ENCODE data around the gene BRIP1. TPM values are rescaled to one million over a fixed set of nuclear protein-coding genes. Genes with fewer than 3 reads are reported as not detected.

BRIP1 gene
- total RNA-seq, 4 donors from 2014 or later: 0.13 to 0.42 (median 0.31) TPM

- 97% methylated on average over 1 of the region's 1 CpG for WGBS
- H3K27ac ChIP-seq (replicated peaks in 1 of 4): no peak overlapping the region
- intact Hi-C loops (cut with DNase I): no loop called here
- H3K9me3 ChIP-seq: no peaks in the 10 kb centered on the region
- no peaks in the 10 kb centered on the region for H3K4me1 ChIP-seq
- TF ChIP-seq POLR2AphosphoS5 (IDR thresholded peaks at IDR 0.05) (no peak), EP300 (IDR thresholded peaks at IDR 0.05) (no peak), POLR2A (IDR thresholded peaks at IDR 0.05; ENCODE audit: low read depth) (no peak), CTCF (IDR thresholded peaks at IDR 0.05) (no peak)
- H3K36me3 ChIP-seq: no peaks in the 10 kb centered on the region
- H3K27me3 ChIP-seq: no peaks in the 10 kb centered on the region
- H3K4me3 ChIP-seq: no peak overlapping the region
- DNase-seq (ENCODE audit: extremely low spot score): no peak
These were observed 7.3 kb downstream of the BRIP1 start for GRCh38 chr17:61856035-61856434.

GRCh38 chr17:61852857-61853256 is 10.5 kb downstream of the BRIP1 start:
- Histone ChIP-seq H3K4me3 (no peak overlapping the region), H3K27me3 (no peaks in the 10 kb centered on the region), H3K9me3 (no peaks in the 10 kb centered on the region), H3K27ac (replicated peaks in 1 of 4) (no peak overlapping the region), H3K4me1 (no peaks in the 10 kb centered on the region), H3K36me3 (no peaks in the 10 kb centered on the region)
- WGBS: 98% methylated on average over 2 of the region's 2 CpGs
- no peak for DNase-seq (ENCODE audit: extremely low spot score)
- intact Hi-C loops (cut with DNase I): no loop called here
- TF ChIP-seq CTCF (IDR thresholded peaks at IDR 0.05) (no peak), POLR2AphosphoS5 (IDR thresholded peaks at IDR 0.05) (no peak), EP300 (IDR thresholded peaks at IDR 0.05) (no peak), POLR2A (IDR thresholded peaks at IDR 0.05; ENCODE audit: low read depth) (no peak)

- H3K4me3 ChIP-seq: no peak overlapping the region
- no peaks in the 10 kb centered on the region for H3K27me3 ChIP-seq
- no peak for DNase-seq (ENCODE audit: extremely low spot score)
- H3K9me3 ChIP-seq: no peaks in the 10 kb centered on the region
- intact Hi-C loops (cut with DNase I): no loop called here
- H3K27ac ChIP-seq (replicated peaks in 1 of 4): no peak overlapping the region
- H3K36me3 ChIP-seq: no peaks in the 10 kb centered on the region
- no peak for TF ChIP-seq EP300 (IDR thresholded peaks at IDR 0.05)
- no peak for TF ChIP-seq POLR2AphosphoS5 (IDR thresholded peaks at IDR 0.05)
- TF ChIP-seq POLR2A (IDR thresholded peaks at IDR 0.05; ENCODE audit: low read depth): no peak
- TF ChIP-seq CTCF (IDR thresholded peaks at IDR 0.05): no peak
- no peaks in the 10 kb centered on the region for H3K4me1 ChIP-seq
These were observed 13.7 kb downstream of the BRIP1 start for GRCh38 chr17:61849674-61850073.

GRCh38 chr17:61848896-61849295 is 14.4 kb downstream of the BRIP1 start:
- no peaks in the 10 kb centered on the region for H3K4me1 ChIP-seq
- H3K4me3 ChIP-seq: no peak overlapping the region
- H3K27ac ChIP-seq (replicated peaks in 1 of 4): no peak overlapping the region
- H3K27me3 ChIP-seq: no peaks in the 10 kb centered on the region
- 89% methylated on average over 2 of the region's 2 CpGs for WGBS
- no peak for DNase-seq (ENCODE audit: extremely low spot score)
- no peaks in the 10 kb centered on the region for H3K9me3 ChIP-seq
- intact Hi-C loops (cut with DNase I): no loop called here
- no peaks in the 10 kb centered on the region for H3K36me3 ChIP-seq
- TF ChIP-seq POLR2A (IDR thresholded peaks at IDR 0.05; ENCODE audit: low read depth): no peak
- TF ChIP-seq POLR2AphosphoS5 (IDR thresholded peaks at IDR 0.05): no peak
- TF ChIP-seq EP300 (IDR thresholded peaks at IDR 0.05): no peak
- no peak for TF ChIP-seq CTCF (IDR thresholded peaks at IDR 0.05)

GRCh38 chr17:61848247-61848646 is 15.1 kb downstream of the BRIP1 start:
- Histone ChIP-seq H3K36me3 (no peaks in the 10 kb centered on the region), H3K9me3 (no peaks in the 10 kb centered on the region), H3K27ac (replicated peaks in 1 of 4) (no peak overlapping the region), H3K4me3 (no peak overlapping the region), H3K4me1 (no peaks in the 10 kb centered on the region), H3K27me3 (no peaks in the 10 kb centered on the region)
- DNase-seq (ENCODE audit: extremely low spot score): no peak
- intact Hi-C loops (cut with DNase I): no loop called here
- TF ChIP-seq CTCF (IDR thresholded peaks at IDR 0.05) (no peak), POLR2A (IDR thresholded peaks at IDR 0.05; ENCODE audit: low read depth) (no peak), EP300 (IDR thresholded peaks at IDR 0.05) (no peak), POLR2AphosphoS5 (IDR thresholded peaks at IDR 0.05) (no peak)
- WGBS: 86% methylated on average over 2 of the region's 2 CpGs
